Erythroblast (primary cell): ENCODE data around the gene NIPBL.

Source experiments
- GATA1 ChIP-seq: IDR thresholded peaks from 2 replicates; pipeline ENCODE4 v1.6.1; 2011; ENCODE audit warnings: low read depth, mild to moderate bottlenecking, control low read depth, low read length, moderate library complexity
- POLR2A ChIP-seq: IDR thresholded peaks from 2 replicates; pipeline ENCODE4 v1.6.1; 2011; ENCODE audit warnings: mild to moderate bottlenecking, low read length

GRCh38 chr5:37034955-37035354 lies 158.4 kb downstream of the NIPBL start:
- TF ChIP-seq POLR2A = no peak
- no peak for TF ChIP-seq GATA1
